GM19452 (cell line): ENCODE results near the gene TCHH.
"Not testable (repeated sequence)": the region's sequence is repeated elsewhere in the genome, so short reads cannot be mapped to it uniquely, and the experiment has no call there.

ENCODE experiments used
- ATAC-seq: cut with Tn5 transposase; IDR thresholded peaks from one replicate; pipeline ENCODE4 v1.9.1; 2021; ENCODE audit not compliant: unreplicated experiment

The TCHH gene

GRCh38 chr1:152115344-152115743 is at the start of gene TCHH:
Gene TCHH (minus strand): TSS chr1:152115444. CDS start chr1:152114080, 1,364 bp downstream.
- no peak for ATAC-seq

GRCh38 chr1:152164517-152165136 is 49.4 kb upstream of the TCHH start:
- no peak for ATAC-seq

GRCh38 chr1:152162792-152163463 is 47.7 kb upstream of the TCHH start:
- no peak for ATAC-seq

GRCh38 chr1:152160576-152160975 is 45.3 kb upstream of the TCHH start:
- ATAC-seq: no peak

GRCh38 chr1:152159144-152159543 is 43.9 kb upstream of the TCHH start, which contains the start of gene RPTN:
Gene RPTN (minus strand): TSS chr1:152159228. CDS start chr1:152157889, 1,339 bp downstream.
- ATAC-seq: no peak

GRCh38 chr1:152153996-152154395 is 38.8 kb upstream of the TCHH start:
- ATAC-seq: no peak

GRCh38 chr1:152151646-152152045 is 36.4 kb upstream of the TCHH start:
- ATAC-seq: no peak

GRCh38 chr1:152148981-152149380 is 33.7 kb upstream of the TCHH start:
- ATAC-seq: no peak

GRCh38 chr1:152148051-152148450 is 32.8 kb upstream of the TCHH start:
- no peak for ATAC-seq

- no peak for ATAC-seq
Measured at GRCh38 chr1:152145769-152146168, 30.5 kb upstream of the TCHH start.

- ATAC-seq: not testable (repeated sequence)
Measured at GRCh38 chr1:152144674-152145183, 29.5 kb upstream of the TCHH start.

- ATAC-seq: peak; percentile 64
Measured at GRCh38 chr1:152143150-152143887, 28.1 kb upstream of the TCHH start.

- ATAC-seq: no peak
Measured at GRCh38 chr1:152141971-152142584, 26.8 kb upstream of the TCHH start.

- ATAC-seq: no peak
Measured at GRCh38 chr1:152137215-152137614, 22.0 kb upstream of the TCHH start.

- ATAC-seq: no peak
Measured at GRCh38 chr1:152130186-152130585, 14.9 kb upstream of the TCHH start.

GRCh38 chr1:152127673-152128072 is 12.4 kb upstream of the TCHH start:
- ATAC-seq: no peak

- no peak for ATAC-seq
Measured at GRCh38 chr1:152125834-152126443, 10.7 kb upstream of the TCHH start.

- ATAC-seq: no peak
Measured at GRCh38 chr1:152118915-152119314, 3.7 kb upstream of the TCHH start.

- no peak for ATAC-seq
Measured at GRCh38 chr1:152112885-152113432, 2.3 kb downstream of the TCHH start.

- no peak for ATAC-seq
Measured at GRCh38 chr1:152112101-152112884, 3.0 kb downstream of the TCHH start.
